NT2/D1 (cell line): ENCODE measurements around the gene ANTXR1.

ENCODE experiments used
- YY1 ChIP-seq: IDR thresholded peaks from 2 replicates; pipeline ENCODE4 v1.6.1; 2011; ENCODE audit not compliant: insufficient read length, insufficient read depth
- ZNF274 ChIP-seq: IDR thresholded peaks from 2 replicates; pipeline ENCODE4 v1.6.1; 2011; ENCODE audit warnings: mild to moderate bottlenecking, low read depth, low read length

GRCh38 chr2:69213201-69213600 lies 200.2 kb downstream of the ANTXR1 start:
- no peak for TF ChIP-seq ZNF274
- no peak for TF ChIP-seq YY1
